CD4-positive, alpha-beta T cell treated with Interleukin-2 at 100 ng/mL for 4 hours (primary cell): Measurements from ENCODE around the gene TSPAN32.
"Not testable (repeated sequence)": the region's sequence is repeated elsewhere in the genome, so short reads cannot be mapped to it uniquely, and the experiment has no call there.

Source experiments
- DNase-seq: peaks from one replicate; pipeline ENCODE4 v3.0.0-alpha.2; 2020; ENCODE audit warnings: low spot score

Gene TSPAN32

GRCh38 chr11:2267306-2267850, 34.4 kb upstream of the TSPAN32 start:
- no peak for DNase-seq

GRCh38 chr11:2267851-2268728, 33.7 kb upstream of the TSPAN32 start:
- no peak for DNase-seq

GRCh38 chr11:2268729-2269600, 32.8 kb upstream of the TSPAN32 start:
- DNase-seq: peak; percentile 55

- DNase-seq: peak; percentile 37
Measured at GRCh38 chr11:2269601-2270321, 32.1 kb upstream of the TSPAN32 start.

- no peak for DNase-seq
Measured at GRCh38 chr11:2270322-2271076, 31.3 kb upstream of the TSPAN32 start, which contains the start of gene ASCL2. TSS of gene ASCL2 (minus strand) at chr11:2270588. CDS start at chr11:2270332, 256 bp downstream.

GRCh38 chr11:2271077-2271326, 30.8 kb upstream of the TSPAN32 start:
- peak; percentile 47 for DNase-seq

- DNase-seq: no peak
Measured at GRCh38 chr11:2271327-2272227, 30.2 kb upstream of the TSPAN32 start.

- no peak for DNase-seq
Measured at GRCh38 chr11:2272228-2272945, 29.4 kb upstream of the TSPAN32 start.

GRCh38 chr11:2272946-2273280, 28.9 kb upstream of the TSPAN32 start:
- no peak for DNase-seq

GRCh38 chr11:2273311-2273710, 28.5 kb upstream of the TSPAN32 start:
- no peak for DNase-seq

GRCh38 chr11:2273771-2274170, 28.0 kb upstream of the TSPAN32 start:
- no peak for DNase-seq

GRCh38 chr11:2275334-2276279, 26.2 kb upstream of the TSPAN32 start:
- no peak for DNase-seq

- DNase-seq: no peak
Measured at GRCh38 chr11:2276280-2277007, 25.4 kb upstream of the TSPAN32 start.

GRCh38 chr11:2277008-2277346, 24.8 kb upstream of the TSPAN32 start:
- no peak for DNase-seq

GRCh38 chr11:2277933-2278523, 23.8 kb upstream of the TSPAN32 start:
- no peak for DNase-seq

- DNase-seq: no peak
Measured at GRCh38 chr11:2280208-2280607, 21.6 kb upstream of the TSPAN32 start.

- DNase-seq: not testable (repeated sequence)
Measured at GRCh38 chr11:2286350-2286749, 15.5 kb upstream of the TSPAN32 start.

GRCh38 chr11:2287091-2287490, 14.7 kb upstream of the TSPAN32 start:
- DNase-seq: no peak
